Gastrocnemius medialis (tissue), 4 donors: Measurements from ENCODE around the gene PIEZO1.

ENCODE experiments used
- CTCF ChIP-seq, 5 experiments: fragments of 450-650 bp in 3 of 5; fragments of 200-600 bp in 2 of 5; sonication (generic) in 2 of 5; IDR thresholded peaks in 4 of 5; conservative IDR thresholded peaks in 1 of 5; 1 replicate in 4 of 5; 2 replicates in 1 of 5; pipeline ENCODE4 v1.5.1; 2016 to 2019; ENCODE audit warnings: antibody characterized with exemption in 5 of 5, mild to moderate bottlenecking in 3 of 5, moderate library complexity in 3 of 5
- POLR2A ChIP-seq, 2 donors: fragments of 450-650 bp; IDR thresholded peaks; one replicate each; pipeline ENCODE4 v1.6.1; 2017; ENCODE audit warnings: antibody characterized with exemption in 2 of 2, mild to moderate bottlenecking in 2 of 2, moderate library complexity in 2 of 2

GRCh38 chr16:88706965-88707826 lies 77.8 kb downstream of the PIEZO1 start:
- TF ChIP-seq CTCF (IDR thresholded peaks at IDR 0.05 in 4 of 5, conservative IDR thresholded peaks at IDR 0.05 in 1 of 5) (no peak), POLR2A (IDR thresholded peaks at IDR 0.05) (no peak)
